Measurements from ENCODE around the gene RTN4IP1.

RTN4IP1 gene

DNA sequence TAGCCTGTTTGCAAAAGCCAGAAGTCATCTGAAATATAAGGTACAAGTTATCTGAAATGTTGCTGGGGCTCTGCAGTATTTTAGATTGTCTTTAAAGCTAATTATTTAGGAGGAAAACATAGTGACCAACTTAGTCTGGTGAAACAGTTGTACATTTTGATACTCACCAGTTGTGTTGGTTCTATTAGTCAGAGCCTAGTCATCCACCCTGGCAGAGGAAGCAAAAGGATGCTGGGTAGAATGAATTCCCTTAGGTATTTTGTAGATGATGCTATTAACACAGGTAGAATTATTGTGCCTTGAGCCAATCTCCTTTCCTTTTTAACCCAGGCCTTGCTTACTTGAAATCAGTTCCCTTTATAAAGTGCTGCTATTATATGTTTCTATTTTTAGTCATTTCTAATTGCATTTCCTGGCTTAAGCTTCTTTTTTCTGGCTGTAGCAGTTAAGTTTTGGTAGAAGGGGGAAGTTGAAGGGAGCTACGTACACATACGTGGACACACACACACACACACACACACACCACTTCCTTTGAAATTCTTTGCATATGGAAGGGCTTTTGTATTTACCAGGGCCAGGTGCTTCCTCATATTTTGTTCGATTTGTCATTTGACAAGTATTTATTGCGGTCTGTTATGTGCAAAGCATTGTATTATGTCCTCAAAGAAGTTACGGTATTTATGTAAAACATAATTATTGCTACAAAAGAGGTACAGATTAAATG, 82.4 kb downstream of the RTN4IP1 start:
- DNase-seq (ENCODE audit: low read depth): no peak

DNA sequence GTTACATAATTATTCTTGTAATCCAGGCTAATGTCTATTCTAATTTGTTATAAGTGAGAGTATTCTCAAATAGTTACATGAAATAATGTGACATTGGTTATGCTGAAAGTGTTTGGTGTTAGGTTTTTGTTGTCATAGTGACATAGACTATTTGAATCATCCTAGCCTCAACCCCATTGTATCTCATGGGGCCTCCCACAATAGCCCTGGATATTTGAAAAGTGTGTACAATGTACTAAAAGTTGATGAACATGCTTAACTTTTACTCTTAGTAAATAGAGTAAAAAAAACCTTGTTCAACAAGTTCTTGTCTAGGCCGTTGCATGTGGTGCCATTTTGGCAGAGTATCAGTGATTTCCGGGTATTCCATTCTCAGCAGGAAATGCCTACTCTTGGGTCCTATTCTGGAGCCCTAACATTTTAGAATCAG, 83.0 kb downstream of the RTN4IP1 start:
- DNase-seq (ENCODE audit: low read depth): no peak

DNA sequence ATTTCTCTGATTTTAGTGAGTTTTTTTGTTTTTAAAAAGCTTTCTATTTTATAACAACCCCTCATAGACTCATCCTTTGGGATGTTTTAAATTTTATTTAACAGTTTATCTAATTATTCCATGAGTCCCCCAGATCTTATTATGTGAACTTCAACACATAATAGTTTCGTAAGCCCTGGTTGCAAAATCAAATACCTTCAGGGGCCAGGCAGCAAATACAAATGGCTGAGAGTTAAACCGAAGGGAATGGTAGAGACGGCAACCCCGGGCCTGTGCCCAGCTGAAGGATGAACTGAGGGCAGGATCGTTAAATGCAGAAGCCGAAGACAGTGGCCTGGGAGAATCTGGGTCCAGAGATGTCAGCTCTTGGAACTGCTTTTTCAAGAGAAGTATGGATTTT, 88.4 kb downstream of the RTN4IP1 start:
- DNase-seq (ENCODE audit: low read depth): no peak

DNA sequence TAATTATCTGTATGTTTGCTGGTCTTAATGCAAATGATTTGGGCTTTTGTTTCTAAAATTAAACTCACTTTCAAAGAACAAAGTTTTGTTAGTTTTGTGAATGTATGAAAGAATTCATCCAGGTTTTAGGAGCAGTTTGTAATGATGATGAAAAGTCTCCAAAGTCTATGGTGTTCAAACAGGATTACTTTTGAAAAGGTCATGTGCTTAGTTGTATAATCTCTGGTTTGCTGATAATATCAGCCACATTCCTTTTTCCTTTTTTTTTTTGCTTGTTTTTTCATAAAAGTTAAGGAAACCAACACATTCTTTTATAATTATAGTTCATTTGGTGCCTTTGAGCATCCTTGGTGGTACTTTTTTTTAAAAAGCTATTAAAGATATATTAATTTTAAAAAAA, 88.9 kb downstream of the RTN4IP1 start:
- DNase-seq (ENCODE audit: low read depth): no peak

DNA sequence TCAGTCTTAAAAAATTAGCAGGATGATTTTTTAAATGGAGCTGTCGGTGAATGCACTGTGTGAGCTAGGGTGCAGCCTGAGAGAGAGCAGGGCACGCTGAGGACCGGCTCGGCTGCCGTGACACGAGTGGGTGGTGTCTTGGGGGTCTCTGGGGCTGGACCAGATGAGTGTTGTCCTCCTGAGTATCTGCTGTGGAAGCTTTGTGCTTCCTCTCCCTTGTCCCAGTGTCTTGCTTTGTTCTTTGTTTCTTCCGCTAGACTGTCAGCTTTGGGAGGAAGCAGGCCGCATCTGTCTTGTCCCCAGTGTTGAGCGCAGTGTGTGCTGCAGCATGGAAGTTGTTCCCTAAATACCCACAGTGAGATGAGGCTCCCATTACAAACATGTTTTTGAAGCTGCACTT, 89.4 kb downstream of the RTN4IP1 start:
- DNase-seq (ENCODE audit: low read depth): no peak

DNA sequence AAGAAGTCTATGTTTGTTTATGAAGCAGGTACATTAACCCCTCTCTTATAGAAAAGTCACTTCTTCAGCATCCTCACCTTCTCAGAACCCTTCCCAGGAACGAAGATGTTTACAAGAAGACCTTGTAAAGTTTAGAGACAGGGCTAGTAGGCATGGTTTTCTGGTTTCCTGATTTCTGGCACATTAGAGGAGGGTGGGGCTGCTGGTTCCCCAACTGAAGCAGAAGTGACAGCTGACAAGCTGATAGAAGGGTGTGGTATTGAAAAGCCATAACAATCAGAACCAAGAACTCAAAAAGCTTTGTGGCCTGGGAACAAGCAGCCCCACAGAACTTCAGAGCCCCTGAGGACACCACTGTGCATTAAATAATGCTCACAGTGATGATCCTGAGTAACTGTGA, 91.2 kb downstream of the RTN4IP1 start:
- DNase-seq (ENCODE audit: low read depth): no peak

DNA sequence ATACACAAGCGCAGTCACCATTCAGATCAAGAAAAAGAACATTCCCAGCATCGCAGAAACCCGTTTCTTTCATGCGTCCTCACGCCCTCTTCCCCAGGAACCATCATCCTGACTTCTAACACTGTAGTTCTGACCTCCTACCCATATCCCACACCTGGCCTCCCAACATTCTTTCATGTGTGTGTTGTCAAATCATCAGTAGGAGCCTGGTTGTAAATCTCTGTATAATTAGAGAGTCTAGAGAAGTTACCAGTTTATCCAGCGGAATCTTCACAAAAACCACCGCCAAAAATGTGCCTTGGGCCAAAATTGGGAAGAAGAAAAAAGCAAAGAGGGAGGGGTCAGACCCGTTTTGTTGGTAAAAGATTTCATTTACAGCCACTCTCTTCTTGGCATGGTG, 91.6 kb downstream of the RTN4IP1 start:
- no peak for DNase-seq (ENCODE audit: low read depth)

DNA sequence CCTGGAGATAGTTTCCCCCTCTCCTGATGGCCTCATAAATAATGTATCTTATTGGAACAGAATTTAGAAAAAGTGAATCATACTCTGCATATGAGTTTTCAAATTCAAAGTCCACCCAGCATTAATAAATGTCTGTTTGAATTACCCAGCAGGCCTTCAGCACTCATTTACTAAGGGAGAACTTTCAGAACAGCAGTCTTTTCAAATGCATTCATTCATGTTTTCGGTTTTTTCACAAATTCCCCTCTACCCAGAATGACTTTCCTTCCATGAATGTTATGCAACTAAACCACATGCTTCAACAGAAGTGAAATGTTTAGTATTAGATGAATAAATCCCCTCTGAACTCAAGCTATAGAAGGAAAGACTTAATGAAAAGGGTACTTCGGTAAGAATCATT, 92.4 kb downstream of the RTN4IP1 start:
- no peak for DNase-seq (ENCODE audit: low read depth)

DNA sequence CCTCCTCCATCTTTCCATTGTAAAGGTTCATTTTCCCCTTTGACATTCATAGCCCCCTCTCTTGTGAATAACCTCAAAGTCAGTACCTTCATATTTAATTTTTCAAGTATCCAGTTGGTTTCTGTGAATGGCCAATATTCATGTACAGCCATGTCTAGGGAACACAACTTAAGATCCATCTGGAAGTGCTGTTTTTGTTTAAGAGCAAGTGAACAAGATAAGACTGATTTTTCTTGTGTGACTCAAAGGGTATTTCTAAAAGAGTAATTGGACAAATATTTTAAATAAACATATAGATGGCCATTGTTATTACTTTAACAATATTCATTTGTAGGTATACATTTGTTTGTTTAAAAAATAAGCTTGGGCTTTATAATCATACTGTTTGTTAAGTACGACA, 92.9 kb downstream of the RTN4IP1 start:
- DNase-seq (ENCODE audit: low read depth): no peak

DNA sequence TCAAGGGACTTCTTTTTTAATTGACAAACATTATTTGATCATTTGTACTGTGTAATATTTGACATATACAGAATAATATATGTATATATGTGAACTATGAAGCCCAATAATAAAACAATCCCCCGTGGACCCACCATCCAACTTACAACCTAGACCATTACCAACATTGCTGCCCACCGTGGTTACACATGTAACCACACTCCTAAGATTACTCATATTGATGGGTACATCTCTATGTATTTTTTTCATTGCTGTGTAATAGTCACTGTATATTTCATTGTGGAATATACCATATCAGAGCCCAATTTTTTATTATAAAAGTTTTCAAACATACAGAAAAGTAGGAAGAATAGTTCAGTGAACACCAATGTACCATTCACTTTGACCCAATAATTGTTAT, 94.3 kb downstream of the RTN4IP1 start:
- no peak for DNase-seq (ENCODE audit: low read depth)

DNA sequence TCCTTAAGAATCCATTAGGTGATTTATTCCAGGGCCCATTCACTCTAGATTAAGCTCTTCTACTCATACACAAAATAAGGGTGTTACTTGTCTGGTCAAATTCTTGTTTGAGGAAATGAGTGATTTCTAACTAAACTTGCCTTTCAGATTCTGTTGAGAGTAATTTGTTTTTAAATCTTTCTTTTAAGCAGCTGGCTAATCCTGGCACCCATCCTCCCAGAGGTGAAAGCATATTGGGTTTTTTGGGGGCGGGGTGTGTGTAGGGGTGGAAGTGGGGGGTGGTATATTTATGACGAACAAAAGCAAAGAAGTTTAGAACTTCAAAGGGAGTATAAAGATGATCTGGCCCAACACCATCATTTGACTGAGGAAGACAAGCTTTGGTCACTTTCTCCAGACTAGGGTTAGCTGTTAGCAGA, 94.7 kb downstream of the RTN4IP1 start:
- no peak for DNase-seq (ENCODE audit: low read depth)

DNA sequence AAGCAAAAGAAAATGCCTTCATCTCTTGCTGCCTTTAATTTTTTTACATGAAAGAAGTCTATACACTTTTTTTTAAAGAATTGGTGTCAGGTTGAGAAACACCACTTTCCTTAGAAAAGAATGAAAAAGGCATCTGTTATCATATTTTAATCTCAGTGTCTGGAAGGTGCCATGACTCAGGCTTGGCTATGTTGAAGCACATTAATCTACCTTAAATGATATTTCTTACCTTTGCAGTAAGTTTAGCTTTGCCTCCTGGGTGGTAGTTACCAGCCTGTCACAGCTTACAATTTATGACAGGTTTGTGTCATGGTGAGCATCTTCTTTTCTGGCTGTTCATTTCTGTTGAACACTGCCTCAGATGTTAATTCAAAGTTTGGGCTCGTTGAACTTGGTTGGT, 95.3 kb downstream of the RTN4IP1 start:
- no peak for DNase-seq (ENCODE audit: low read depth)

DNA sequence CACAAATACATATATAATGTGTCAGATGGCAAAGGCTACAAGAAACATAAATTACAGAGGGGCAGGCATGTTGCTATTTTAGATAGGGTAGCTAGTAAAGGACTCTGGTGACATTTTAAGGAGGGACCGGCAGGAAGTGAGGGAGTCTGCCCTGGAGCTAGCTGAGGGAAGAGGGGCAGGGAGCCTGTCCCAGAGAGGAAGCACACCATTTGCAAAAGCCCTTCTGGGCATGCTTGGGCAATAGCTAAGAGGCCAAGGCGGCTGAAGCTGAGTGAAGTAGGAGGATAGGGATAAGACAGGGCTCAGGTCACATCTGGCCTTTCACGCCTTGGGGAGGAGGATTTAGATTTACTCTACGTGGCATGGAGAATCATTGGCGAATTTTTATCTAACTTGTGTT, 96.2 kb downstream of the RTN4IP1 start:
- DNase-seq (ENCODE audit: low read depth): no peak

DNA sequence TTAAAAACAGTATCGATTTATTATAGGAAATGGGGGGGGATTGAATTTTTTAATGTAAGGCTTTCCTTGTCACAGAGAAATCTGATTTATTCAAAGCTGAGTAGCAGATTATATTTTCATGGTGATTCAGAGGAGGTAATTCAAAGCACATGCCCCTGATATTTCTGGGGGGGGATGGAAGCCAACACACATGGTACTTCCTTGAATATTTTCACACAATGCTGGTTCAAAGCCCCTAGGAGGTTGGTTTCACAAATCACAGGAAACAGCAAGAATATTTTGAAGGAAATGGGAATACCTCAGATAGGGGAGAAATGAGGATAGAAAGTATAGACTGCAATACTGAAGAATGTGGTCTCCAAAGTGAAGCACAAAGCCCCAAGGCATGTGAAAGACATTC, 98.8 kb downstream of the RTN4IP1 start:
- DNase-seq (ENCODE audit: low read depth): no peak

DNA sequence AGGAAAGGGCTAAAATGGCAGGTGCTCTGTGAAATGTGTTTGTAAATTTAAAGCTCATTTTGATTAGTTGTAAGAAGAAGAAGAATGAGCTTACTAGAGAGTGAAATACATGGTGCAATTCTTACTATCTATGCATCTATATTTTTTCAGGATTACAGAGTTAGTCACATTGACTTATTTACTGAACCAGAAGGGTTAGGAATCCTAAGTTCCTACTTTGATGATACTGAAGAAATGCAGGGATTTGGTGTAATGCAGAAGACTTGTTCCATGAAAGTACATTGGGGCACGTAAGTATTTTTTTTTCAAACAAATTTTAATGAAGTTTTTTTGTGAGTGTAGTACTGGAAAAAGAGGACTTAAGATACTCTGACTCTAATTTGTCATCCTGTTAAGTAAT, 99.3 kb downstream of the RTN4IP1 start:
- DNase-seq (ENCODE audit: low read depth): no peak

DNA sequence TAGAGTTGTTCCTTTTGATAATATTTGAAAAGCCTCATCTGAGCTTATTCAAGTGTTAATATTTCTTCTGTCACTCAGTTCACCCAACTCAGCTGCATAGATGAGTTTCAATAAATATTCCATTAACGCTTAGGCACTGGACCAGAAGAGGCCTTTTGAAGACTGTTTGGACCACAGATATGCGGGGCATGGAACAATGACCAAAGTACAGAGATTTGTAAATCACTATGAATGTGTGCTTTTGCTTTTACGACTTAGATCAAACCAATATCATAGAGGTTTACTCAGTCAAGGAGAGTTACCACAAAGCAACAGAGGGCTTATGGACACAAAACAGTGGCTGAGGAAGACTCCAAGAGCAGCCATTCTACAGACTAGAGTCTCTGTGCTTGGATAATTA, 99.9 kb downstream of the RTN4IP1 start:
- DNase-seq (ENCODE audit: low read depth): no peak

DNA sequence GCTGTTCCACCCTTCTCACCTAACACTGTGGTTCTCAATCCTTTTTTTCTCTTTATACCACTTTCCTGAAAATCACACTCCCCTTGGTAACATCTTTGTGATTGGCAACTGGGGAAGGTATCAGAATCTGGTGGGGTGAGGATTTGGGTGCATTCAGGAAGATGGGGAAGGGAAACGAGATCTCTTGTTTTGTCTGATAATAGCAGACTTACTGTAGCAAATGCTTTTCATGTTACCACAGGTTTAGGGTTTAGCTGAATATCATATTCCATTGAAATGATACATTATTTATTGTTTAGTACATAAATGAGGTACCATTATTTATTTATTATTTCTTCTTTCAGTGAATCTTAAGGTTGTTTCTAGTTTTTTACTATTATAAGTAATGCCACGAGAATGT, 100.8 kb downstream of the RTN4IP1 start:
- DNase-seq (ENCODE audit: low read depth): no peak

DNA sequence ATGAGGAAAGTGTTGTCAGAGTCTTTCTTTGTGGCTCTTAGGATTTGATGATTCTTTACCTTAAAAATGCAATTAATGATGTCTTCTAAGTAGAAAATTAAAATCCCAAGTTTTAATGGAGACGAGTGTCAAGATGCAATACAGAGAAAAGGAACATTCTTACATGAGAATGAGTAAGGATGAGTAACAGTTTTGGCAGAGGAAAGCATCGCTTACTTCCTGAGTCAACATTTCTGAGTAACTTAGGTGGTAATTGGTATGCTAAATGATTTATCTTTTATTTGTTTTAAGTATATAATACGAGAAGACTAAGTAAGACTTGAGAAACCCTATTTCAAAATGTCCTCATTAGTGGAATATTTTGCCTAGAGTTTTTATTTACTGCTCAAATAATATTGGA, 101.3 kb downstream of the RTN4IP1 start:
- DNase-seq (ENCODE audit: low read depth): peak; percentile 84

DNA sequence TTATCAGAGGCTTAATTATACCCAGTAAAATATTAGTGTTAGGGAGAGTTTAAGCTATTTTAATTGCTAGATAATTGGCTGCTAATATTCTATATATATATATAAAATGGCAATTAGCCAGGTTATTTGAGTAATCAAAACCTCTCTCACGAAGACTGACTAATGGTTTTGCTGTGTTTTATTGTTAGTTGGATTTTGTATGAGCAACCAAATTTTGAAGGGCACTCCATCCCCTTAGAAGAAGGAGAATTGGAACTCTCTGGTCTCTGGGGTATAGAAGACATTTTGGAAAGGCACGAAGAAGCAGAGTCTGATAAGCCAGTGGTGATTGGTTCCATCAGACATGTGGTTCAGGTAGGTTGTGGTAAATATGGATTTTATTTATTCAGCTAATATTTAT, 102.2 kb downstream of the RTN4IP1 start:
- no peak for DNase-seq (ENCODE audit: low read depth)

DNA sequence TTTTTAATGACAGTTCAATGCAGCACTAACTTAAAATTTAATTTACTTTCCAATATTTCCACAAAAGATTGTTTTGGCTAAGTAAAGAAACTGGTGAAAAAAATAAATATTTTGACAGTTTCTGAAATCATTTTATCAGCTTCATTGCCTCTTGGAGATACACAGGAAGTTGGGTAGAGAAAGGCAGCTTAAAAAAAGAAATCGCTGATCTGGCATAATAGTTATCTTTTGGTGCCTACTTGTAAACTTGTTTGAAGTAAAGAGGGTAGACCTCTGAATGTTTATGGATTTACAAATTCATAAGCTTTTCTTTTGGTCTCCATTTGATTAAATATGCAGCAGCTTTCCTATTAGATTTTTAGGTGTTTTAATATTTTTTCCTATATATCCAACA, 103.4 kb downstream of the RTN4IP1 start:
- DNase-seq (ENCODE audit: low read depth): no peak

DNA sequence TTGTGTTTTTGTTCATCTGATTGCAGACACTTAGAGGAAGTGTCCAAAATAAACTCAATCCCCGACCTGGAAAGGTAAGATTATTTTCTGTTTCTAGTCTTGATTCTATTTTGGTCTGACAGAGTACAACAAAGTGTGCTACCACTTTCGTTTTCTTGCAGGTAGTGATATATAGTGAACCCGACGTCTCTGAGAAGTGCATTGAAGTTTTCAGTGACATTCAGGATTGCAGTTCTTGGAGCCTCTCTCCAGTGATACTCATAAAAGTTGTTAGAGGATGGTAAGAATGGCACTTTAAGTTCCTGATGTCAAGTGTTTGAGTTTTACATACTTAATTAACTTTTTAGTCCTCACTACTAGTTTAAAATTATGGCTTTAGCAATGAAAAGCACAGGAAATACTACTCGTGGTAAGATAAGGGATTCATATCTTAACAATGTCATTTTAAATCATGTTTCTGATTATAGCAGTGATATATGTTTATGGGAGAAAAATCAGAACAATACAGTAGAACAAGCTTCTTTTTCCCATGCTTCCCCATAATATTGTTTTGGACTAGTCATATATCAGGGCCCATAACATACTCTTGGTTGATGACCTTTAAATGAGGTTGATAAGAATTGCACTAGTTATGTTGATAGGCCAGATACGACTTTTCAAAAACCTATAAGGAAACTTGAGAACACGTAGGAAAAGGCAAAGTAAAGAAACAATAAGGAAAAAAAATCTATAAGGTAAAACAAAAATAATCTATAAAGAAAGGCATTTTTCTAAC, 104.0 kb downstream of the RTN4IP1 start:
- no peak for DNase-seq (ENCODE audit: low read depth)

DNA sequence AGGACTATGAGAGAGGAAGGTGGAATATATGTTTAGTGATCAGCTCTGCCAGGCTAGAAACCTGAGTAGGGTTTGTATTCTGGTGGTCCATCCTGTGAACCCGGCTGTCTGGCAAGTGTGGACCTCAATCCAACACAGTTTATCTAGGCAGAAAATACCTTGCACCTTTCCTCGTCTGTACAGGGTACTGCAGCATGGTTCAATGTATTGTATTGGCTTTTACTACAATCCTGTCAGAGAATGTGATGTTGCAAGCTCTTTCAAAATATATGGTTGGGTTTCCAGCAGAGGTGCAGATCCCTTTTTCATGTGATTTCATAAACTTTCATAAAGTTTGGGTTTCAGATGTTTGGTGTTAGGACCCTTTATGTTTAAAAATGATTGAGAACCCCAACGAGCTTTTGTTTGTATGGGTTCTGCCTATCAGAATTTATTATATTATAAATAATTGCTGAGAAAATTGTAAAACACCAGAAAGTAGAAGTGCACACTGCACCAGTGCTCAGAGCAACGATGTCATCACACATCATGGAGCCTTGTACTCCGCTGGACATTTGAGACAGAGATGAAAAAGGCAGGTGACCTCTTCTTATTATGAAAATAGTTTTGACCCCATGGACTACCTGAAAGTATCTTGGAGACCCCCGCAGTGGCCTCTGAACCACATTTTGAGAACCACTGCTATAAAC, 106.6 kb downstream of the RTN4IP1 start:
- DNase-seq (ENCODE audit: low read depth): no peak
